Endometrial microvascular endothelial cells (primary cell): ENCODE measurements around the gene C5AR2. TPM values are rescaled to one million over a fixed set of nuclear protein-coding genes. Genes with fewer than 3 reads are reported as not detected.
"Not testable (repeated sequence)": the region's sequence is repeated elsewhere in the genome, so short reads cannot be mapped to it uniquely, and the experiment has no call there.

Source experiments
- in situ Hi-C: cut with HindIII; loops from 2 replicates; pipeline ENCODE4 v1.10.0; 2017; ENCODE audit warnings: low sequenced_read_pairs, low pct_unique_long_range_greater_than_20kb; ENCODE audit errors: inconsistent ontology term
- total RNA-seq: library from RNA; depleted of rRNA; stranded (reverse); fragments of >200 nt; gene quantifications from one replicate; pipeline ENCODE4 v1.2.3, GENCODE V29; 2015; ENCODE audit errors: inconsistent ontology term

Gene C5AR2
- total RNA-seq, result not detected

DNA sequence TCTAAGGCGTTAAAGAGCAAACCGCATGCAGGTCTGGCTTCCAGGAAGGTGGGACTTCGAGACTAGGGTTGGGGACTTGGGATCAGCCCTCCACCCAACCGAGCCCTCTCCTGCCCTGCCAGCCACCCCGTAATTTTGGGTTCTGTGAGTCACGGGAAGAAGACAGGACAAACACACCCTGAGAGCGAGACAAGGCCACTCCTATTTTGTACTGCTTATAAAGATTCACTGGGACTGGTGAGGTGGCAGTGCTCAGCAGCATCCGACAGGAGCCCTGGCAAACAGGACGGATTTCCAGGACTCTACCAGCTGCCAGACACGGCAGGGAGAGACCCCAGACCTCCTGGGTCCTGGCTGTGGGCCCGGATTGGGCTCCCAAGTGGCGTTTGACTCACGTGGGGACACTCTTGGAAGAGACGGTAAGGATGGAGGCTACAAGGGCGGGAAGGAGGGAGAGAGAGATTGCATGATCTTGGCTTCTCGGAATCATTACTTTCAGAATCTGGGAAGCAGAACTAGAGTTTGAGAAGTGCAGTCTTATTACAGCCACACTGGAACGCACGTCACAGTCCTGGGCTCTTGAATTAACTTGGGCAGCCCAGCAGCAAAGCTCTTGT, at the start of gene C5AR2:
TSS of gene C5AR2 (plus strand) at position 245 of the 617 bp plus-strand sequence. CDS start 8,625 bp downstream, outside the sequence.
- in situ Hi-C loops, result no loop called here

DNA sequence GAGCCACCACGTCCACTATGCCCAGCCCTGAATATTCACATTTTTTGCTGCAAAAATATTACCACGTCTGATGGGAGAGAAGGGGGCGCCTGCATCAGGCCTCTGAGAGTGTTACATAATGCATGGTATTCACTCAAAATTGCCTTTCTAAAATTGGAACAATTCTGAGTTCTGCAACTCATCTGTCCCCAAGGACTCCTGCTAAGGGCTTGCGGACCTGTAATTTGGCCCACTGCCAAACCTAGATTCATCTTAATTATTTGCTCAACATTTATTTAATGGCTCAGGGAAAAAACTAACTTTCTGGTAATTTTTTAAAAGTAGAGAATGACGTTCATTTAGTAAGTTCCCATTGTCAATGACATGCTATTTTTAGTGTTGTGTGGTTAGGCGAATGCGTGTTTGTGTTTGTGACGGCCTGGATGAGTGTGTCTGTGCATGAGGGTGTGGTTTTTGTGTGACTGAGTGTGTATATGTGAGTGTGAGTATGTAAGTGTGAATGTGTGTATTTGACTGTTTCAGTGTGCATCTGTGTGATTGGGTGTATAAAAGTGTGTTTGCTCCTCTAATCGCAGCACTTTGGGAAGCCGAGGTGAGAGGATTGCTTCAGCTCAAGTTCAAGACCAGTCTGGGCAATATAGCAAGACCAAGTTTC, 48.4 kb upstream of the C5AR2 start:
- in situ Hi-C loops, result no loop called here

DNA sequence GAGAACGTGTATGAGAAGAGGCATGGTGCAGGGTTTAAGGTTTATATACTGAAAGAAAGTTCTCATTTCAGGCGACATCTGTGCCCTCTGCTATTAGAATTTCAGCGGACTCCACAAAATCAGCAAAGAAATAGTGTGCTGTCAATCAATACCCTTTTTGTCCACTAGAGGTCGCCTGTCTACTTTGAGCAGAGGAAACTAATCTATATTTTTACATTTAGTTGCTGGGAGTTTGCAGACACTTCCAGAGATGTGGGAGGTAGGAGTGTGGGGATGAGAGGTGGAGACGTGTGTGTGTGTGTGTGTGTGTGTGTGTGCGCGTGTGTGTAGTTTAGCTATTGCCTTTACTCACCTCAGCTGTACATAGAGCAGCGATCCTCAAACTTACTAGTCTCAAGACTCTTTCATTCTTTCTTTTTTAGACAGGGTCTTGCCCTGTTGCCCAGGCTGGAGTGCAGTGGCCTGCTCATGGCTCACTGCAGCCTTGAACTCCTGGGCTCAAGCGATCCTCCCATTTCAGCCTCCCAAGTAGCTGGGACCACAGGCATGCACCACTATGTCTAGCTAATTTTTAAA, 47.6 kb upstream of the C5AR2 start:
- in situ Hi-C loops, result no loop called here

DNA sequence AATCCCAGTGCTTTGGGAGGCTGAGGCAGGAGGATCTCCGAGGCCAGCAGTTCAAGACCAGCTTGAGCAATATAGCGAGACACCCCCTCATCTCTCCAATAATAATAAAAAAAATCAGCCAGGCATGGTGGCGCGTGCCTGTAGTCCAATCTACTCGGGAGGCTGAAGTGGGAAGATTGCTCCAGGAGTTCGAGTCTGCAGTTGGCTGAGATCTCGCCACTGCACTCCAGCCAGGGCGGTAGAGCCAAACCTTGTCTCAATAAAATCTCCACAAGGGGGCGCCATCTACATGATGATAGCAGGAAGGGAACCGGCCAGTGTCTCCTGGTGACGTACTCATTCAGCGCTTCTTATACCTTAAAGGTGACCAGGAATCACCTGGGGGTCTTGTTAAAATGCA, 35.9 kb upstream of the C5AR2 start:
- in situ Hi-C loops, result no loop called here

DNA sequence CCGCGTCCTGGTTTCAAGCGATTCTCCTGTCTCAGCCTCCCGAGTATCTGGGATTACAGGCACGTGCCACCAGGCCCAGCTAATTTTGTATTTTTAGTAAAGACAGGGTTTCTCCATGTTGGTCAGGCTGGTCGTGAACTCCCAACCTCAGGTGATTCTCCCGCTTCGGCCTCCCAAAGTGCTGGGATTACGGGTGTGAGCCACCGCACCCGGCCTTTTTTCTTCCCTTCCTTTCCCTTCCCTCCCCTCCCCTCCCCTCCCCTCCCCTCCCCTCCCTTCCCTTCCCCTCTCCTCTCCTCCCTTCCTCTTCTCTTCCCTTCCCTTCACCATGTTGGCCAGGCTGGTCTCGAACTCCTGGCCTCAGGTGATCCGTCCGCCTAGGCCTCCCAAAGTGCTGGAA, 31.1 kb upstream of the C5AR2 start:
- in situ Hi-C loops, result not testable (repeated sequence)

DNA sequence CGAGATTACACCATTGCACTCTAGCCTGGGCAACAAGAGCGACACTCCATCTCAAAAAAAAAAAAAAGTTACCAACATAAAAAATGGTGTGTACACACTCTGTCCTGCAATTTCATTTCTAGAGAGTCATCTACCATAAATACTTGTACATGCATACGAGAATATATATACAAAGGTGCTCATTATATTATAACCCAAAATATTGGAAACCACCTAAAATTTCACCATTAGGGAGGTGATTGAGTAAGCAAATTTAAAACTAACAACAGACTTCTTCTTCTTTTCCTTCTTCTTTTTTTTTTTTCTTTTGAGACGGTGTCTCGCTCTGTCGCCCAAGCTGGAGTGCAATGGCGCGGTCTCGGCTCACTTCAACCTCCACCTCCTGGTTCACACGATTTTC, 29.7 kb upstream of the C5AR2 start:
- in situ Hi-C loops, result no loop called here

DNA sequence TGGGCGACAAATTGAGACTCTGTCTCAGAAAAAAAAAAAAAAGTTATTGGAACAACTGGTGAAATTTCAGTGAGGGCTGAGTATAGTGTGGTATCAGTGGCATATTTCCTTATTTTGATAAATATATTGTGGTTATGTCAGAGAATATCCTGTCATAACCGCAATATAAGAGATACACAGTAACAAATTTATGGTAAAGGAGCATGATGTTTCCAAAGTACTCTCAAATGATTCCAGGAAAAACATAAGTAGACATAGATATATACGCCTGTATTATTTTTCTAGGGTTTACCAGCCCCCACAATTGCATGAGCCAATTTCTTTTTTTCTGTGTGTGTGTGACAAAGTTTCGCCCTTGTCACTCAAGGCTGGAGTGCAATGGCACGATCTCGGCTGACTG, 28.0 kb upstream of the C5AR2 start:
- in situ Hi-C loops, result no loop called here

DNA sequence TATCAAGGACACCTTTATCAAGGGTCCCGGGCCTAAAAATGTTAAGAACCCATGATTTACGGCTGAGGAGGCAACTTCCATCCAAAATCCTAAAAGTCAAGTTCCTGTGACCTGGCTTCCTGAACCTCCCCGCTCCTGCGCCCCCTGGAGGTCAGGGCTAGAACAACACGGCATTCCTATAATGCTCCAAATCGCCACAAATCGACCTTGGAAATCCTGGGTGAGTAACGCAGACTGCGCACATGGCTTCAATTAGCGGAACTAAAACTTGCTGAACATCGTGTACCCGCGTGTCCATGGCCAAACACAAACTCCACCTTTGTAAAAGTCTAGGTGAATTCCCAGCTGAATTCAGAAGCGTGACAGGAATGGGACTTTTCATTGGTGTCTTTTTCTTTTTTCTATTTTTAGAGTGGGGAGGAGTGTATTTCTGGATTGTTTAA, 26.6 kb upstream of the C5AR2 start:
- in situ Hi-C loops, result no loop called here

DNA sequence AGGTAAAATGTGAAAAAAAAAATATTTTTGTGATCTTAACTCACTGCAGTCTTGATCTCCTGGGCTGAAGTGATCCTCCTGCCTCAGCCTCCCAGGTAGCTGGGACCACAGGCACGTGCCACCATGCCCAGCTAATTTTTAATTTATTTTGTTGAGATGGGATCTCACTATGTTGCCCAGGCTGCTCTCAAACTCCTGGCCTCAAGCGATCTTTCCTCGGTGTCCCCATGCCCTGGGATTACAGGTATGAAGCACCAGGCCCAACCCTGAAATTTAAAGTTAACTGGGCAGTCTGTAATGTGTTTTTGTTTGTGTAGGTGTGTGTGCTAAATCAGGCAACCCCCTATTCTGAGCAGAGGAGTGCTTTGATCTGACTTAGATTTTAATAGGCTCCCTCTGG, 25.7 kb upstream of the C5AR2 start:
- in situ Hi-C loops, result no loop called here

DNA sequence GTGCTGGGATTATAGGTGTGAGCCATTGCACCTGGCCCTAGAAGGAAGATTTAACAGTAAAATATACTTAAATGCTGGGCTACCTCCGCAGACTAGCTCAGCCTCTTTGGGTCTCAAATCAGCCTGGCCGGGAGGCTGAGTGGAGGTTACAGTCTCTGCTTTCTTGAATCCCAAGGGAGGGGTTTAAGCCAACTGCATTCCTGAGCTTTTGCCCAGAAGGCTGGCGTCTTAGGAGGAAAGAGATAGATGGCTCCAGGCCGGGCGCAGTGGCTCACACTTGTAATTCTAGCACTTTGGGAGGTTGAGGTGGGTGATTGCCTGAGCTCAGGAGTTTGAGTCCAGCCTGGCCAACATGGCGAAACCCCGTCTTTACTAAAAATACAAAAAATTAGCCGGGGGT, 22.9 kb upstream of the C5AR2 start:
- in situ Hi-C loops, result no loop called here

DNA sequence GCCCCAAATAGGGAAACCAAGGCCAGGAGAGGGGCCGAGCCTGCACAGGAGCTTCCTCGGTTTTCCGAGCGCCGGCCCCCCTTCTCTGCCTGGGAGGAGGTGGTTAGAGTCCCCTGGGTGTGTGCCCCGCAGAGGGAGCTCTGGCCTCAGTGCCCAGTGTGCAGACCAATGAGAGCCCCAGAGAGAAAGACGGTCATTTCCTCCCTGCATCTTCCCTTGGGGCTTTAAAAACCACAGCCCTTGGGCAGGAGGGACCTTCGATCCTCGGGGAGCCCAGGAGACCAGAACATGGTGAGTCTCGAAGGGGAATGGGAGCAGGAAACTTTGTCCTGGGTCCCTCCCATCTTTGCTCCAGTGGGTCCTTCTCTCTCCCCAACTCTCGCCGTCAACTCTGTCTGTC, 22.4 kb upstream of the C5AR2 start, which contains the start of gene C5AR1:
TSS of gene C5AR1 (plus strand) at position 254 of the 400 bp plus-strand sequence. CDS start at position 289, 35 bp downstream.
- in situ Hi-C loops, result no loop called here

DNA sequence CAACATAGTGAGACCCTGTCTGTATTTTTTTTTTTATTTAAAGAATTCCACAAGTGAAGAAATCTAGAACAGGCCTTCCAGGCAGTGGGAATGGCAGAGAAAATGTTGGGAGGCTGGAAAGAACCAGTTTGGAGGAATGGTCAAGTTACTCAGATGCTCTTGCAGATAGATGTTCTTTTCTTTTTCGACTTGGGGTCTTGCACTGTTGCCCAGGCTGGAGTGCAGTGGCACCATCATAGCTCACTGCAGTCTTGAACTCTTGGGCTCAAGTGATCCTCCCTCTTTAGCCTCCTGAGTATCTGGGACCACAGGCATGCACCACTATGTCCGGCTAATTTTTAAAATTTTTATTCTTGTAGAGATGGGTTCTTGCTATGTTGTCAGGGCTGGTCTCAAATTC, 21.7 kb upstream of the C5AR2 start:
- in situ Hi-C loops, result no loop called here

DNA sequence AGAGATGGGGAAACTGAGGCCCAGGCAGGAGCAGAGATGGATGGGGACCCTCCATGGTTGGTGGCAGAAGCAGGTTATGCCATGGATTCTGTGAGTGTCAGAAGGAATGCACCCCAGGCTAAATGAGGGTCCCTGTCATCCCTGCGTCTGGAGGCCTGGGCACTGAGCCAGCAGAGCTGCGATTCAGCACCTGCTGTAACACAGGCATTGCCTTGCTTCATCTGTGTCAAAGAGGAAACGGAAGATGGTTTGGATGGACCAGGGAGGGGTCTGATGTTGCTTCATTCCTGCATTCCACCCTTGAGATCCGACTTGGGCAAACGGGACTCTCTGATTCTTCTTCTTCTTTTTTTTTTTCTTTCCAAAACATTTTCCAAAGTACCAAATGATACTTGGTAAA, 21.2 kb upstream of the C5AR2 start:
- in situ Hi-C loops, result no loop called here

DNA sequence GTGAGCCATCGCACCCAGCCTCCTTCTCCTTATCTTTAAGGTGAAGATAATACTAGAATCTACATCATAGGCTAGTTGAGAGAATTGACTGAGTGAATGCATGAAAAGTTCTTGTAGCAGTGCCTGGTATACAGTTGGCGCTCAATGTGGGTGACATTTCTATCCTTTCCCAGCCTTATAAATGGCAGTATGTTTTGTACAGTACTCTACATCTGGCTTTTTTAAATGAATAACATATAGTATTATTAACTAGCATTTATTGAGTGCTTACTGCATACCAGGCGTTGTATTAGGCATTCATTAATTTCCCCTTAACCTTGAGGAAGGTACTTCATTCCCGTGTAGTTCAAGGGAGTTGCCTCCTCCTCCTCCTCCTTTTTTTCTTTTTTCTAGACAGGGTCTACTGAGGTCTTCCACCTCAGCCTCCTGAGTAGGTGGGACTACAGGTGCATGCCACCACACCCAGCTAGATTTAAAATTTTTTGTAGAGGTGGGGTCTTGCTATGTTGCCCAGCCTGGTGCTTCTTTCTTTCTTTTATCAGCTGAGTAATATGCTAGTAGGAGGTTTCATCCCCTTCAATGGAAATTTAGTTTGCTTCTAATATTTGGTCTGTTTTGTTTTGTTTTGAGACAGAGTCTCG, 19.5 kb upstream of the C5AR2 start:
- in situ Hi-C loops, result no loop called here

DNA sequence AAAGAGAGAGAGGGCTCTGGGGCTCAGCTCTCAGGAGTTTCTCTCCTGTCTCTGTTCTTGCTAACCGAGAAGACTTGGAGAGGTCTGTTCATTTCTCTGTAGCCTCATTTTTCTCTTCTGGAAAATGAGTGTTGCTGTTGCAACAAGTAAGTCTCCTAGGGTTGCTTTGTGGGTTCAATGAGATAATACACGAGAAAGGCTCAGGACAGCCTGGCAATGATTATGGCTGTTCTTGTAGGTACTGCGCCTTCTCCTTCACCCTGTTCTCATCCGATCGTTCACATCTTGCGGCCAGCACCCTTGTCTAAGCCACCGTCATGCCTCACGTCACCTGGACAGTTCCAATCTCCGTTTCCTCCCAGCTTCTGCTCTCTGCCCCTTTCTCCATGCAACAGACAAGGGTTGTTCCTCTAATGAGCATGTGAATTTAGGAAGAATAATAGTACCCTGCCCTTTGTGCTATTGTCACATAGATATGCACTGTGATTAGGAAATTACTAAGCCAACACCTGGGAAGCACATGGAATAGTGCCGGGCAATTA, 18.1 kb upstream of the C5AR2 start:
- in situ Hi-C loops, result no loop called here

DNA sequence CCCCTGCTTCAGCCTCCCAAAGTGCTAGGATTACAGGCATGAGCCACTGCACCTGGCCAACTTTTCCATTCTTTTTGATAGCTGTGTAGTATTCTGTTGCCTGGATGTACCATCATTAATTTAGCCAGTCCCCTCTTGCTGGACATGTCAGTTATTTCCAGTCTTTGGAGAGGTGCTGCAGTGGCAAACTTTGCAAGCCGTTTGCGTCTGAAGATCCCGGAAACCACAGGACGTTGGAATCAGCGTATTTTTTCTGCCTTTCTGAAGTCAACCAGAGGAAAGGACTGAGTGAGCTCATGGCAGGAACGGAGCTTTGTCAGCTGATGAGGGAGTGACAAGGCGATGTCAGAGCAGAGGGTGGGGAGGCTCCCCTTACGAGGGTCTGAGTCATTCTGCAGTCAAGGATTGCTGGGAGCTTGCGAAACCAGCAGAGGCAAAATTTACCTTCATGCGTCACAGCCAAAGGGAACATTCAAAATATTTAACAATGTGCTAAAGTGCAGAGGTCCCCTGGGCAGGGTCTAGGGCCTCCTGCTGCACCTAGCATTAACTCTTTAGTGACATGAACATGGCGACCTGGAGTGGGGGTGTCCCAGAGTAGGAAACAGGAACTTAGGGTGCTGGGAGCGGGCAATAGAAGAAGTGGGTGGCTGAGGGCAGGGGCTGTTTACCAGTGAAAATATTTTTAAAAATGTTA, 16.7 kb upstream of the C5AR2 start:
- in situ Hi-C loops, result no loop called here

DNA sequence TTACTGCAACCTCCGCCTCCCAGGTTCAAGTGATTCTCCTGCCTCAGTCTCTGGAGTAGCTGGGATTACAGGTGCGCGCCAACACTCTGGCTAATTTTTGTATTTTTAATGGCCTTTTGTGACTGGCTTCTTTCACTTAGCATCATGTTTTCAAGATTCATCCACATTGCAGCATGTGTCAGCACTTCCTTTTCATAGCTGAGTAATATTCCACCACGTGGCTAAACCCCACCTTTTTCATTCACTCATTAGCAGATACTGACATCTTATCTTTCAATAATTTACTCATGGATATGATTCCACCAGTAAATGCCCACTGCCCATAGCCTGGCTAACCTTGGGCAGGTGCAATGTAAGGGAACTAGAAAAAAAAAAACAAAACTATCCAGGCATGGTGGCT, 15.5 kb upstream of the C5AR2 start:
- in situ Hi-C loops, result no loop called here

DNA sequence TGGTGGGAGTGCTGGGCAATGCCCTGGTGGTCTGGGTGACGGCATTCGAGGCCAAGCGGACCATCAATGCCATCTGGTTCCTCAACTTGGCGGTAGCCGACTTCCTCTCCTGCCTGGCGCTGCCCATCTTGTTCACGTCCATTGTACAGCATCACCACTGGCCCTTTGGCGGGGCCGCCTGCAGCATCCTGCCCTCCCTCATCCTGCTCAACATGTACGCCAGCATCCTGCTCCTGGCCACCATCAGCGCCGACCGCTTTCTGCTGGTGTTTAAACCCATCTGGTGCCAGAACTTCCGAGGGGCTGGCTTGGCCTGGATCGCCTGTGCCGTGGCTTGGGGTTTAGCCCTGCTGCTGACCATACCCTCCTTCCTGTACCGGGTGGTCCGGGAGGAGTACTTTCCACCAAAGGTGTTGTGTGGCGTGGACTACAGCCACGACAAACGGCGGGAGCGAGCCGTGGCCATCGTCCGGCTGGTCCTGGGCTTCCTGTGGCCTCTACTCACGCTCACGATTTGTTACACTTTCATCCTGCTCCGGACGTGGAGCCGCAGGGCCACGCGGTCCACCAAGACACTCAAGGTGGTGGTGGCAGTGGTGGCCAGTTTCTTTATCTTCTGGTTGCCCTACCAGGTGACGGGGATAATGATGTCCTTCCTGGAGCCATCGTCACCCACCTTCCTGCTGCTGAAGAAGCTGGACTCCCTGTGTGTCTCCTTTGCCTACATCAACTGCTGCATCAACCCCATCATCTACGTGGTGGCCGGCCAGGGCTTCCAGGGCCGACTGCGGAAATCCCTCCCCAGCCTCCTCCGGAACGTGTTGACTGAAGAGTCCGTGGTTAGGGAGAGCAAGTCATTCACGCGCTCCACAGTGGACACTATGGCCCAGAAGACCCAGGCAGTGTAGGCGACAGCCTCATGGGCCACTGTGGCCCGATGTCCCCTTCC, 11.8 kb upstream of the C5AR2 start:
- in situ Hi-C loops, result no loop called here
